Peyer's patch (tissue), 4 donors: Measurements from ENCODE around the gene PLXNA2.

ENCODE experiments used
- POLR2A ChIP-seq, 2 donors: fragments of 450-650 bp; IDR thresholded peaks; one replicate each; pipeline ENCODE4 v1.5.1; 2017; ENCODE audit warnings: antibody characterized with exemption in 2 of 2, mild to moderate bottlenecking in 2 of 2, moderate library complexity in 2 of 2
- TF ChIP-seq, protein P1 (sequence below), 6 experiments: fragments of 450-650 bp in 4 of 6; fragments of 200-600 bp in 2 of 6; sonication (generic) in 1 of 6; IDR thresholded peaks; one replicate each; pipeline ENCODE4 v1.5.1; 2017 to 2019; ENCODE audit warnings: antibody characterized with exemption in 6 of 6, mild to moderate bottlenecking in 3 of 6, moderate library complexity in 1 of 6

DNA sequence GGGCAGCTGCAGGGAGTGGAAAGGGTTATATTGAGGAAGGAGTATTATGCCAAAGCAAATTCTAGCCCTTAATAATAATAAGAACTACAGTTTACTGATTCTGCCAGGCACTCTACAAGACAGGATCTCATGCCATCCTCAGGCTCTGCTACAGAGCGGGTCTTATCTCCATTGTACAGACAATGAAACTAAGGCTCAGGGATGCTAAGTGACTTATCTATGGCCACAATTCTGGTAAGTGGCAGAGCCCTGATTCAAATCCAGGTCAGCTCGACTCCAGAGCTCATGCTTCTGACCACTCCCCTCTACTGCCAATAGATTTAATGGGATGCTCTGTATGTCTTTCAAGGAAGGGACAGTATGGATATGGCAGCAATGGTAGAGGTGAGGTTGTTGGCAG lies 187.1 kb downstream of the PLXNA2 start:
- TF ChIP-seq, protein P1, sequence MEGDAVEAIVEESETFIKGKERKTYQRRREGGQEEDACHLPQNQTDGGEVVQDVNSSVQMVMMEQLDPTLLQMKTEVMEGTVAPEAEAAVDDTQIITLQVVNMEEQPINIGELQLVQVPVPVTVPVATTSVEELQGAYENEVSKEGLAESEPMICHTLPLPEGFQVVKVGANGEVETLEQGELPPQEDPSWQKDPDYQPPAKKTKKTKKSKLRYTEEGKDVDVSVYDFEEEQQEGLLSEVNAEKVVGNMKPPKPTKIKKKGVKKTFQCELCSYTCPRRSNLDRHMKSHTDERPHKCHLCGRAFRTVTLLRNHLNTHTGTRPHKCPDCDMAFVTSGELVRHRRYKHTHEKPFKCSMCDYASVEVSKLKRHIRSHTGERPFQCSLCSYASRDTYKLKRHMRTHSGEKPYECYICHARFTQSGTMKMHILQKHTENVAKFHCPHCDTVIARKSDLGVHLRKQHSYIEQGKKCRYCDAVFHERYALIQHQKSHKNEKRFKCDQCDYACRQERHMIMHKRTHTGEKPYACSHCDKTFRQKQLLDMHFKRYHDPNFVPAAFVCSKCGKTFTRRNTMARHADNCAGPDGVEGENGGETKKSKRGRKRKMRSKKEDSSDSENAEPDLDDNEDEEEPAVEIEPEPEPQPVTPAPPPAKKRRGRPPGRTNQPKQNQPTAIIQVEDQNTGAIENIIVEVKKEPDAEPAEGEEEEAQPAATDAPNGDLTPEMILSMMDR (IDR thresholded peaks at IDR 0.05), result no peak
- no peak for TF ChIP-seq POLR2A (IDR thresholded peaks at IDR 0.05)
